H1 (cell line): ENCODE results near the gene POU3F1. TPM values are rescaled to one million over a fixed set of nuclear protein-coding genes. Genes with fewer than 3 reads are reported as not detected.

Experiments
- CTCF ChIA-PET: fragments of 300-600 bp; sonication (Branson Sonifier 250); formaldehyde crosslinking; loops from one replicate; lab custom pipeline; 2021; ENCODE audit not compliant: partially characterized antibody; lab: Charles Lee
- POLR2A ChIA-PET: fragments of 300-600 bp; sonication (Branson Sonifier 250); formaldehyde crosslinking; loops from one replicate; lab custom pipeline; 2021; ENCODE audit warnings: inconsistent platforms; ENCODE audit not compliant: partially characterized antibody; lab: Charles Lee
- DNase-seq, 2 experiments: peaks; one replicate each; pipeline versions ENCODE4 v3.0.0 to v3.0.0-alpha.2; 2010 to 2022; ENCODE audit warnings: low spot score in 2 of 2, low read depth in 1 of 2, mixed read lengths in 1 of 2
- FAIRE-seq: peaks from 2 replicates; lab custom pipeline; 2011; peaks lifted over from hg19 to GRCh38; lab: Jason Lieb, UNC
- H2AFZ ChIP-seq: 2 replicates; pipeline ENCODE4 v1.8.1; 2012; ENCODE audit warnings: low read length, inconsistent platforms
- H2AK5ac ChIP-seq: 2 replicates; pipeline ENCODE4 v1.6.1; 2013; ENCODE audit warnings: low read depth, low read length
- H2BK120ac ChIP-seq: replicated peaks from 2 replicates; pipeline ENCODE3; 2013; ENCODE audit warnings: low read depth, low read length, inconsistent platforms
- H2BK12ac ChIP-seq: 2 replicates; pipeline ENCODE4 v1.6.1; 2013; ENCODE audit warnings: low read depth, low read length
- H2BK15ac ChIP-seq: 2 replicates; pipeline ENCODE4 v1.6.1; 2013; ENCODE audit warnings: low read length
- H2BK20ac ChIP-seq: 2 replicates; pipeline ENCODE4 v1.6.1; 2013; ENCODE audit warnings: low read length
- H2BK5ac ChIP-seq: 2 replicates; pipeline ENCODE4 v1.6.1; 2013; ENCODE audit warnings: low read depth, low read length
- H3K14ac ChIP-seq: 2 replicates; pipeline ENCODE4 v1.6.1; 2013; ENCODE audit warnings: inconsistent platforms; ENCODE audit not compliant: insufficient read length
- H3K18ac ChIP-seq: 2 replicates; pipeline ENCODE4 v1.6.1; 2013; ENCODE audit warnings: low read length; ENCODE audit errors: extremely low read depth
- H3K23ac ChIP-seq: 2 replicates; pipeline ENCODE4 v1.6.1; 2013; ENCODE audit warnings: inconsistent platforms; ENCODE audit not compliant: insufficient read length
- H3K23me2 ChIP-seq: 2 replicates; pipeline ENCODE4 v1.6.1; 2013; ENCODE audit warnings: low read depth, low read length
- H3K27ac ChIP-seq: 2 replicates; pipeline ENCODE4 v1.6.1; 2011; ENCODE audit warnings: low read depth, low read length, inconsistent platforms
- H3K27me3 ChIP-seq, 4 experiments: replicated peaks in 1 of 4; 1 replicate in 1 of 4; 2 replicates in 3 of 4; pipeline versions ENCODE4 v1.6.1 to v1.8.1; 2011 to 2013; ENCODE audit warnings: low read length in 3 of 4, mild to moderate bottlenecking in 3 of 4, inconsistent platforms in 2 of 4, mixed read lengths in 2 of 4, moderate library complexity in 1 of 4; ENCODE audit not compliant: control insufficient read depth in 3 of 4, insufficient read depth in 3 of 4; ENCODE audit errors: extremely low read depth in 1 of 4
- H3K36me3 ChIP-seq, 4 experiments: 2 replicates each; pipeline versions ENCODE4 v1.6.1 to v1.8.1; 2011 to 2013; ENCODE audit warnings: mild to moderate bottlenecking in 4 of 4, low read length in 3 of 4, moderate library complexity in 2 of 4, control low read depth in 1 of 4, inconsistent platforms in 1 of 4; ENCODE audit not compliant: insufficient read depth in 4 of 4, control insufficient read depth in 2 of 4
- H3K4ac ChIP-seq: replicated peaks from 2 replicates; pipeline ENCODE3; 2013; ENCODE audit warnings: low read length, low read depth, mixed read lengths, inconsistent platforms; ENCODE audit not compliant: insufficient read length
- H3K4me1 ChIP-seq, 4 experiments: replicated peaks in 1 of 4; 1 replicate in 1 of 4; 2 replicates in 3 of 4; pipeline versions ENCODE4 v1.6.1 to v1.8.1; 2011 to 2013; ENCODE audit warnings: low read length in 3 of 4, inconsistent platforms in 2 of 4, mixed read lengths in 1 of 4; ENCODE audit not compliant: insufficient read depth in 4 of 4, control insufficient read depth in 3 of 4
- H3K4me2 ChIP-seq, 2 experiments: 2 replicates each; pipeline versions ENCODE4 v1.6.1 to v1.8.1; 2011 to 2013; ENCODE audit warnings: low read depth in 2 of 2, low read length in 2 of 2, control low read depth in 1 of 2, inconsistent platforms in 1 of 2, mild to moderate bottlenecking in 1 of 2; ENCODE audit not compliant: insufficient read depth in 1 of 2
- H3K4me3 ChIP-seq, 4 experiments: fragments of 200-600, 300-600 bp in 1 of 4; sonication (generic), shearing (Covaris generic), sonication (Bioruptor Twin) in 1 of 4; 2 replicates each; pipeline versions ENCODE4 v1.5.1 to v1.8.1; 2011 to 2016; ENCODE audit warnings: low read length in 4 of 4, low read depth in 3 of 4, control low read depth in 2 of 4, inconsistent platforms in 2 of 4, mild to moderate bottlenecking in 2 of 4, mixed read lengths in 1 of 4, moderate library complexity in 1 of 4; ENCODE audit not compliant: insufficient read depth in 2 of 4; ENCODE audit errors: extremely low read depth in 1 of 4
- H3K56ac ChIP-seq: replicated peaks from 2 replicates; pipeline ENCODE3; 2013; ENCODE audit warnings: low read depth, mild to moderate bottlenecking, mixed read lengths, low read length, inconsistent platforms; ENCODE audit not compliant: insufficient read length
- H3K79me1 ChIP-seq: 2 replicates; pipeline ENCODE4 v1.6.1; 2013; ENCODE audit warnings: low read depth, low read length, control low read depth
- H3K79me2 ChIP-seq, 2 experiments: 2 replicates each; pipeline versions ENCODE4 v1.6.1 to v1.8.1; 2012 to 2013; ENCODE audit warnings: low read length in 2 of 2, mild to moderate bottlenecking in 2 of 2, inconsistent platforms in 1 of 2; ENCODE audit not compliant: insufficient read depth in 2 of 2, control insufficient read depth in 1 of 2
- H3K9ac ChIP-seq, 4 experiments: replicated peaks in 1 of 4; 1 replicate in 1 of 4; 2 replicates in 3 of 4; pipeline versions ENCODE4 v1.6.1 to v1.8.1; 2011 to 2013; ENCODE audit warnings: low read depth in 3 of 4, low read length in 3 of 4, control low read depth in 2 of 4, mild to moderate bottlenecking in 2 of 4, moderate library complexity in 2 of 4, inconsistent platforms in 1 of 4; ENCODE audit errors: extremely low read depth in 1 of 4
- H3K9me3 ChIP-seq, 2 experiments: 2 replicates each; pipeline versions ENCODE4 v1.6.1 to v1.8.1; 2012 to 2013; ENCODE audit warnings: mild to moderate bottlenecking in 2 of 2, moderate library complexity in 2 of 2, control low read depth in 1 of 2, inconsistent platforms in 1 of 2, low read depth in 1 of 2, low read length in 1 of 2, mixed read lengths in 1 of 2; ENCODE audit not compliant: insufficient read depth in 2 of 2
- H4K20me1 ChIP-seq, 2 experiments: replicated peaks in 1 of 2; 2 replicates each; pipeline versions ENCODE3 to v1.8.1; 2011 to 2013; ENCODE audit warnings: inconsistent platforms in 2 of 2, low read length in 2 of 2, mild to moderate bottlenecking in 1 of 2; ENCODE audit not compliant: insufficient read depth in 2 of 2, control insufficient read depth in 1 of 2
- H4K5ac ChIP-seq: 2 replicates; pipeline ENCODE4 v1.6.1; 2013; ENCODE audit warnings: low read length, low read depth, mixed read lengths, inconsistent platforms; ENCODE audit not compliant: insufficient read length
- H4K8ac ChIP-seq: 2 replicates; pipeline ENCODE4 v1.8.0; 2013; ENCODE audit warnings: mild to moderate bottlenecking, moderate library complexity, low read length, inconsistent platforms; ENCODE audit not compliant: insufficient read depth; ENCODE audit errors: extremely low read depth
- H4K91ac ChIP-seq: replicated peaks from 2 replicates; pipeline ENCODE3; 2013; ENCODE audit warnings: low read length, mixed read lengths, inconsistent platforms; ENCODE audit not compliant: insufficient read length
- ASH2L ChIP-seq: fragments of 200-600, 300-600 bp; sonication (generic); IDR thresholded peaks from one replicate; pipeline ENCODE4 v1.7.1; 2017; ENCODE audit warnings: low read length
- EZH2 ChIP-seq: fragments of 200-600 bp; sonication (generic); IDR thresholded peaks from 2 replicates; pipeline ENCODE4 v1.7.1; 2012; ENCODE audit warnings: low read depth, mild to moderate bottlenecking, moderate library complexity, low read length, inconsistent platforms; ENCODE audit not compliant: severe bottlenecking
- GABPA ChIP-seq: IDR thresholded peaks from 2 replicates; pipeline ENCODE4 v1.6.1; 2011; ENCODE audit warnings: mild to moderate bottlenecking, low read length, moderate library complexity, borderline replicate concordance; ENCODE audit not compliant: insufficient read depth
- KDM4A ChIP-seq: IDR thresholded peaks from one replicate; pipeline ENCODE4 v1.7.1; 2012; ENCODE audit warnings: low read depth, mild to moderate bottlenecking, moderate library complexity, low read length, inconsistent platforms; ENCODE audit not compliant: severe bottlenecking
- POLR2A ChIP-seq, 2 experiments: IDR thresholded peaks; 1 replicate in 1 of 2; 2 replicates in 1 of 2; pipeline ENCODE4 v1.6.1; 2011; ENCODE audit warnings: low read depth in 2 of 2, low read length in 2 of 2, mild to moderate bottlenecking in 2 of 2; ENCODE audit errors: control extremely low read depth in 1 of 2
- POLR2AphosphoS5 ChIP-seq: IDR thresholded peaks from 2 replicates; pipeline ENCODE4 v1.6.1; 2011; ENCODE audit warnings: low read depth, low read length
- SAP30 ChIP-seq: fragments of 300-600 bp; sonication (generic); IDR thresholded peaks from 2 replicates; pipeline ENCODE4 v1.7.1; 2012; ENCODE audit warnings: low read length, moderate library complexity, mild to moderate bottlenecking, inconsistent platforms; ENCODE audit not compliant: insufficient read depth, insufficient replicate concordance
- SIN3A ChIP-seq, 2 experiments: IDR thresholded peaks in 1 of 2; conservative IDR thresholded peaks in 1 of 2; 2 replicates each; pipeline ENCODE4 v1.6.1; 2011 to 2012; ENCODE audit warnings: low read length in 2 of 2, improper control_type of control experiment in 1 of 2, low read depth in 1 of 2, mild to moderate bottlenecking in 1 of 2
- SUZ12 ChIP-seq: fragments of 200-600 bp; sonication (generic); IDR thresholded peaks from 2 replicates; pipeline ENCODE4 v1.6.1; 2012; ENCODE audit warnings: mild to moderate bottlenecking, inconsistent platforms, low read length, moderate library complexity, mixed read lengths
- WGBS, 2 experiments: shearing (Covaris generic) in 1 of 2; methylation state at CpG; one replicate each; pipeline versions ENCODE4 v1.1.6 to v1.1.7; 2013 to 2015; ENCODE audit warnings: low lambda C conversion rate in 2 of 2, mixed read lengths in 2 of 2, inconsistent platforms in 1 of 2, low coverage in 1 of 2, missing lambda C conversion rate in 1 of 2; ENCODE audit not compliant: insufficient replicate concordance in 2 of 2, insufficient coverage in 1 of 2, insufficient read length in 1 of 2; ENCODE audit errors: extremely low coverage in 1 of 2, missing lambda C conversion rate in 1 of 2; 5-methylcytosine and 5-hydroxymethylcytosine counted together
- polyA plus RNA-seq, 7 experiments: library from polyadenylated mRNA; depleted of rRNA in 3 of 7; stranded (reverse) in 5 of 7; unstranded in 2 of 7; fragments of >200 nt in 5 of 7; fragments of 200-250 nt in 2 of 7; gene quantifications; 1 replicate in 5 of 7; 2 replicates in 1 of 7; 4 replicates in 1 of 7; pipeline versions ENCODE4 v1.2.1 to v1.2.3, GENCODE V29; 2011 to 2013; ENCODE audit warnings: missing spikeins in 2 of 7, mixed read lengths in 2 of 7
- total RNA-seq: library from RNA; stranded (reverse); fragmentation: NEBNext Ultra II Directional; extraction: Animal tissue kit (Norgen Biotek cat#: 25700); gene quantifications from 2 replicates; pipeline ENCODE4 v1.2.1, GENCODE V29; 2021
- TF ChIP-seq, protein P1 (sequence below): IDR thresholded peaks from 2 replicates; pipeline ENCODE4 v1.6.1; 2012; ENCODE audit warnings: inconsistent platforms

The POU3F1 gene
- total and polyA plus RNA-seq, 2 of the 8 experiments (the other 6 are each of a cell fraction or from before 2014, with no cell fraction given), result 4.2 to 10.8 TPM

DNA sequence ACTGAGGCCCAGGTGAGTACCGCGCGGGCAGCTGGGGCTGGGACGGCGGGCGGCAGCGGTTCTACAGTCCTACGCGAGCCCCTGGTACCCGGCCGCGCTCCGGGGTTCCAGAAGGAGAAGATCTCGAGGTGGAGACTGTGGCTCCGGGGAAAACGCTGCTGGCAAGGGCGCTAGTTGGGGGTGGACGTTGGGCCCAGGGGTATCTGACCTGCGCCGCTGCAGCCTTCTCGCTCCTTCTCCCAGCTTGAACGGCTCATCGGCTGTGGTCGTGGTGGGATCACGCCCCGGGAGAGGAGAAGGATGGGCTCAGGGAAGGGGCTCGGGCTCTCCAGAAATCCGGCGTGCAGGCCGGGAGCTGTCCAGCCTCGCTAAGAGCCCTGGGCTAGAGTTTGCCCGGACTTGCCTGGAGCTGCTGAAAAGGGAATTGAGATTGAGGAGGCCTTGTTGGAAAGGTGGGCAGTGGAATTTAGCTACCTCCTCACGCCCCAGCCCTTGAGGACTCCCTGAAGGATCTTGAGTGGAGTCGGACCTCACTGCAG, 1.1 kb upstream of the POU3F1 start:
- DNase-seq (peak in 1 of 2 experiments; percentile 72), FAIRE-seq (no peak)
- Histone ChIP-seq H2BK5ac (peak overlapping the region; percentile 1; the same call in 1 of the 2 replicates), H4K91ac (peak overlapping the region; percentile 34), H3K36me3 (peaks cover 0 to 10% (median 0%) of the 10 kb centered on the region in 4 experiments; a peak in 1 of 8 replicates), H3K4ac (peak overlapping the region; percentile 44), H3K9ac (peak overlapping the region in 2 of 4 experiments; percentile 8 to 16; a peak in 4 of 7 replicates), H3K79me2 (peaks cover 0 to 15% of the 10 kb centered on the region in 2 experiments; a peak in 3 of 4 replicates), H3K9me3 (no peaks in the 10 kb centered on the region), H2AK5ac (no peak overlapping the region), H4K8ac (peak overlapping the region; percentile 28; the same call in 1 of the 2 replicates), H2AFZ (no peak overlapping the region), H2BK15ac (peak overlapping the region; percentile 88; the same call in 1 of the 2 replicates), H3K18ac (peak overlapping the region; percentile 65), H2BK20ac (peak overlapping the region; percentile 86; the same call in 1 of the 2 replicates), H3K14ac (no peak overlapping the region), H3K4me1 (peaks cover 3 to 22% (median 10%) of the 10 kb centered on the region in 4 experiments), H3K4me2 (peak overlapping the region; percentile 90 to 94), H3K23ac (no peak overlapping the region), H2BK12ac (no peak overlapping the region), H3K56ac (no peak overlapping the region), H3K23me2 (peaks cover 24% of the 10 kb centered on the region; the same call in 1 of the 2 replicates), H4K20me1 (peaks cover 11 to 19% of the 10 kb centered on the region in 2 experiments), H2BK120ac (no peak overlapping the region), H4K5ac (no peak overlapping the region), H3K27ac (no peak overlapping the region), H3K4me3 (peak overlapping the region; percentile 48 to 68 (median 56)), H3K27me3 (peaks cover 10 to 48% (median 40%) of the 10 kb centered on the region in 4 experiments; a peak in 6 of 7 replicates), H3K79me1 (peaks cover 2% of the 10 kb centered on the region)
- CTCF ChIA-PET, result interaction anchor here (0.7 to 18.0 kb wide), 17 partner anchors 10 to 442 kb away, joined by 3 to 212 read pairs (median 3); no protein-coding TSS in a partner anchor
- POLR2A ChIA-PET, result interaction anchor here (0.8 to 2.9 kb wide), 13 partner anchors 9 to 460 kb away, joined by 3 to 12 read pairs (median 4); no protein-coding TSS in a partner anchor
- WGBS, 2 experiments, result 5% methylated on average over 29 of the region's 34 CpGs; no CpG with 5 or more reads in 1 of the 2 experiments
- peak; percentile 36 for TF ChIP-seq KDM4A
- TF ChIP-seq SIN3A (conservative IDR thresholded peaks at IDR 0.05 in 1 of 2, IDR thresholded peaks at IDR 0.05 in 1 of 2; ENCODE audit: low read depth in 1 of 2, low read length in 2 of 2), result peak; percentile 71 to 89; a peak in 2 of 4 replicates
- peak; percentile 32; the same call in 1 of the 2 replicates for TF ChIP-seq GABPA
- TF ChIP-seq POLR2A (IDR thresholded peaks at IDR 0.05; ENCODE audit: control extremely low read depth in 1 of 2, low read depth in 2 of 2, low read length in 2 of 2), result no peak
- no peak for TF ChIP-seq POLR2AphosphoS5
- TF ChIP-seq ASH2L, result peak; percentile 55
- peak; percentile 40; the same call in 1 of the 2 replicates for TF ChIP-seq SUZ12
- peak; percentile 75 for TF ChIP-seq SAP30
- peak; percentile 46 for TF ChIP-seq EZH2
- TF ChIP-seq, protein P1, sequence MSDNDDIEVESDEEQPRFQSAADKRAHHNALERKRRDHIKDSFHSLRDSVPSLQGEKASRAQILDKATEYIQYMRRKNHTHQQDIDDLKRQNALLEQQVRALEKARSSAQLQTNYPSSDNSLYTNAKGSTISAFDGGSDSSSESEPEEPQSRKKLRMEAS, result peak; percentile 44; the same call in 1 of the 2 replicates
